Uterus (tissue), 2 donors: ENCODE data around the gene UBE2L5.

ENCODE experiments used
- POLR2A ChIP-seq, 2 donors: fragments of 450-650 bp; IDR thresholded peaks; one replicate each; pipeline ENCODE4 v1.6.1; 2016; ENCODE audit warnings: antibody characterized with exemption in 2 of 2, mild to moderate bottlenecking in 1 of 2, moderate library complexity in 1 of 2
- TF ChIP-seq, protein P1 (sequence below), 4 experiments: fragments of 200-600 bp in 2 of 4; fragments of 450-650 bp in 2 of 4; sonication (generic) in 2 of 4; IDR thresholded peaks; one replicate each; pipeline ENCODE4 v1.5.1; 2016 to 2019; ENCODE audit warnings: antibody characterized with exemption in 4 of 4, mild to moderate bottlenecking in 2 of 4, moderate library complexity in 1 of 4

DNA sequence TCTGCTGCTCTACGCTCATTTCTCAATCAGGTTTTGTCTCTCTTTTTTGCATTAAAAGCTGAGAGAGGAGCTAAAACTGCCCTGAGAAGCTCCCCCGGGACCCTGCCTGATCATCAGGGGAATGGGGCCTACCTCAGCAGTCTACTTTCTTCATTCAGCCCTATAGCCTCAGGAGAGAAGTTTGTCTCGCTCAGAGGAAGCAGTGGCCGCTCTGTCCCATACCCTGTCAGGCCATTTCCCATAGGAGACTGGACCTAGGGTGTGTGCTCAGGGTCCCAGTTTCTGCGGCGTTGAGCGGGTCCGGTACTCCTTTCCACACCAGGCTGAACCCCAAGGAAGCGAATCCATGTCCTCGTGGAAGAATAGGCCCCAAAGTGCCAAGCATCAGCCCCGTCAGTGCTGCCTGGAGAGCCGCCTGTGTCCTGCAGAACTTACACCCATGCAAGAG is 21.7 kb downstream of the UBE2L5 start:
- TF ChIP-seq POLR2A (IDR thresholded peaks at IDR 0.05) = no peak
- TF ChIP-seq, protein P1, sequence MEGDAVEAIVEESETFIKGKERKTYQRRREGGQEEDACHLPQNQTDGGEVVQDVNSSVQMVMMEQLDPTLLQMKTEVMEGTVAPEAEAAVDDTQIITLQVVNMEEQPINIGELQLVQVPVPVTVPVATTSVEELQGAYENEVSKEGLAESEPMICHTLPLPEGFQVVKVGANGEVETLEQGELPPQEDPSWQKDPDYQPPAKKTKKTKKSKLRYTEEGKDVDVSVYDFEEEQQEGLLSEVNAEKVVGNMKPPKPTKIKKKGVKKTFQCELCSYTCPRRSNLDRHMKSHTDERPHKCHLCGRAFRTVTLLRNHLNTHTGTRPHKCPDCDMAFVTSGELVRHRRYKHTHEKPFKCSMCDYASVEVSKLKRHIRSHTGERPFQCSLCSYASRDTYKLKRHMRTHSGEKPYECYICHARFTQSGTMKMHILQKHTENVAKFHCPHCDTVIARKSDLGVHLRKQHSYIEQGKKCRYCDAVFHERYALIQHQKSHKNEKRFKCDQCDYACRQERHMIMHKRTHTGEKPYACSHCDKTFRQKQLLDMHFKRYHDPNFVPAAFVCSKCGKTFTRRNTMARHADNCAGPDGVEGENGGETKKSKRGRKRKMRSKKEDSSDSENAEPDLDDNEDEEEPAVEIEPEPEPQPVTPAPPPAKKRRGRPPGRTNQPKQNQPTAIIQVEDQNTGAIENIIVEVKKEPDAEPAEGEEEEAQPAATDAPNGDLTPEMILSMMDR (IDR thresholded peaks at IDR 0.05) = no peak
